ENCODE data around the gene RIPOR3.

The RIPOR3 gene

DNA sequence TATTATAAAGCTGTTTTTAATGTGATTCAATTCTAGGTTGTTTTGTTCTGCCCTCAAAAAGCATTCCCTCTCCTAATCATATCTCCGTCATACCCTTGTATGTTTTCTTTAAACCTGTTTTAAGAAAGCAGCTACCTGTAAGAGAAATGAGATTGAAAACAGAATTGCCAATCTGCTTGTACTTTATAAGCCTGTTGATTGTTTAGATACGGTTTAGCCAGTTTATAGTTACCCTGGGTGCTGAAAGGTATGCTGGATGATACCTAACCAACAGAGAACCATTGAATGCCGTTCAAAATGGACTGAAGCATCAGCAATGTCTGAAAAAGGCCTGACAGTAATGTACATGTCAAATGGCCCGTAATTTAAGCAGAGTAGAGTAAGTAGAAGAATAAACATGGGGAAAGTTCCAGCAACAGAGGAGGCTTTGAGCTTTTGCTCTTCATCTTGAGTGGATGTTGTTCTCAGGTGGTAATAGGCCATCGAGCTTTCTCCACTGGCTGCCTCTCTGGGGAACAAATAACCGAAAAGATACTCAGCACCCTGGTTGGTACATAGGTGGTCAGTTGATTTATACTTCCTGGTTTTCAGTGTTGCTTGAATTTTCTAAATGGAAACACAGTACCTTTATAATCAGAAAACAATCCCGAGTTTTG, 153.7 kb downstream of the RIPOR3 start:
- no peak overlapping the region for H3K27ac ChIP-seq (ENCODE audit: low read depth, low read length)
- H3K9ac ChIP-seq (ENCODE audit: low read length) = no peak overlapping the region
- H3K79me2 ChIP-seq (ENCODE audit: insufficient read depth, low read length) = no peaks in the 10 kb centered on the region; the same call in 1 of the 2 replicates
- no peaks in the 10 kb centered on the region for H3K9me2 ChIP-seq (replicated peaks; ENCODE audit: insufficient read depth, low read length)
- no peak for TF ChIP-seq EZH2phosphoT487 (conservative IDR thresholded peaks at IDR 0.05; ENCODE audit: low read length)
- TF ChIP-seq, protein P1, sequence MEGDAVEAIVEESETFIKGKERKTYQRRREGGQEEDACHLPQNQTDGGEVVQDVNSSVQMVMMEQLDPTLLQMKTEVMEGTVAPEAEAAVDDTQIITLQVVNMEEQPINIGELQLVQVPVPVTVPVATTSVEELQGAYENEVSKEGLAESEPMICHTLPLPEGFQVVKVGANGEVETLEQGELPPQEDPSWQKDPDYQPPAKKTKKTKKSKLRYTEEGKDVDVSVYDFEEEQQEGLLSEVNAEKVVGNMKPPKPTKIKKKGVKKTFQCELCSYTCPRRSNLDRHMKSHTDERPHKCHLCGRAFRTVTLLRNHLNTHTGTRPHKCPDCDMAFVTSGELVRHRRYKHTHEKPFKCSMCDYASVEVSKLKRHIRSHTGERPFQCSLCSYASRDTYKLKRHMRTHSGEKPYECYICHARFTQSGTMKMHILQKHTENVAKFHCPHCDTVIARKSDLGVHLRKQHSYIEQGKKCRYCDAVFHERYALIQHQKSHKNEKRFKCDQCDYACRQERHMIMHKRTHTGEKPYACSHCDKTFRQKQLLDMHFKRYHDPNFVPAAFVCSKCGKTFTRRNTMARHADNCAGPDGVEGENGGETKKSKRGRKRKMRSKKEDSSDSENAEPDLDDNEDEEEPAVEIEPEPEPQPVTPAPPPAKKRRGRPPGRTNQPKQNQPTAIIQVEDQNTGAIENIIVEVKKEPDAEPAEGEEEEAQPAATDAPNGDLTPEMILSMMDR (IDR thresholded peaks at IDR 0.05; ENCODE audit: insufficient read depth, low read length, poor library complexity, severe bottlenecking) = no peak
- no peaks in the 10 kb centered on the region for H3F3A ChIP-seq (ENCODE audit: insufficient read depth)
- H3K9me3 ChIP-seq (ENCODE audit: insufficient read depth, low read length) = no peaks in the 10 kb centered on the region
- no peak overlapping the region for H3K4me3 ChIP-seq (ENCODE audit: insufficient read depth, low read length, poor library complexity, severe bottlenecking)
- no peak overlapping the region for H3K4me2 ChIP-seq (ENCODE audit: low read depth, low read length, poor library complexity, severe bottlenecking)
- H2AFZ ChIP-seq (ENCODE audit: low read depth, low read length, severe bottlenecking) = no peak overlapping the region
- no peaks in the 10 kb centered on the region for H3K27me3 ChIP-seq (ENCODE audit: low read length)
- H3K36me3 ChIP-seq (ENCODE audit: low read length) = no peaks in the 10 kb centered on the region
- peaks cover 8% of the 10 kb centered on the region; the same call in 1 of the 2 replicates for H4K20me1 ChIP-seq (ENCODE audit: low read depth, low read length)

DNA sequence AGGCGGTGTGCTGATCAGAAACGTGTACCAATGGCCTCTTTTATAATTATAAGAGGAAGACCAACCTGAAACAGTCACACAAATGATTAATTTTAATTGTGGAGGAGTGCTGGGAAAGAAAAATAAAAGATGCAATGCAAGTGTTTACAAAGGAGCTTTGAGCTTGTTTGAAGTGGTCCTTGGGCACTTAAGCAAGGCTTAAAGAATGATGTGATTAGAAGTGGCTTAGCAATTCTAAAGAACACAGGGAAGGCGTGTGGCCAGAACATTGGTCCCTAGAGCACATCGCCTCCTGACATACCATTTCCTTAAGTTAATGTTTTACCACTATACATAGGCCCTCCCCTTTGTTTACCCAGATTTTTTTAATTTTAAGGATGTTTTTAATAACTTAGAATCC, 155.0 kb downstream of the RIPOR3 start:
- Histone ChIP-seq H3F3A (ENCODE audit: insufficient read depth) (no peaks in the 10 kb centered on the region), H3K79me2 (ENCODE audit: insufficient read depth, low read length) (no peaks in the 10 kb centered on the region; the same call in 1 of the 2 replicates), H3K9me2 (replicated peaks; ENCODE audit: insufficient read depth, low read length) (no peaks in the 10 kb centered on the region), H3K27me3 (ENCODE audit: low read length) (no peaks in the 10 kb centered on the region), H2AFZ (ENCODE audit: low read depth, low read length, severe bottlenecking) (no peak overlapping the region), H4K20me1 (ENCODE audit: low read depth, low read length) (no peaks in the 10 kb centered on the region), H3K36me3 (ENCODE audit: low read length) (no peaks in the 10 kb centered on the region), H3K27ac (ENCODE audit: low read depth, low read length) (no peak overlapping the region), H3K4me2 (ENCODE audit: low read depth, low read length, poor library complexity, severe bottlenecking) (no peak overlapping the region), H3K9ac (ENCODE audit: low read length) (no peak overlapping the region), H3K4me3 (ENCODE audit: insufficient read depth, low read length, poor library complexity, severe bottlenecking) (no peak overlapping the region), H3K9me3 (ENCODE audit: insufficient read depth, low read length) (no peaks in the 10 kb centered on the region)
- TF ChIP-seq, protein P1 (IDR thresholded peaks at IDR 0.05; ENCODE audit: insufficient read depth, low read length, poor library complexity, severe bottlenecking) = no peak
- no peak for TF ChIP-seq EZH2phosphoT487 (conservative IDR thresholded peaks at IDR 0.05; ENCODE audit: low read length)
